ENCODE results near the gene CHCHD3.
A peak's percentile ranks its signal among the peaks of the same experiment; 100 is the strongest.

Gene CHCHD3

DNA sequence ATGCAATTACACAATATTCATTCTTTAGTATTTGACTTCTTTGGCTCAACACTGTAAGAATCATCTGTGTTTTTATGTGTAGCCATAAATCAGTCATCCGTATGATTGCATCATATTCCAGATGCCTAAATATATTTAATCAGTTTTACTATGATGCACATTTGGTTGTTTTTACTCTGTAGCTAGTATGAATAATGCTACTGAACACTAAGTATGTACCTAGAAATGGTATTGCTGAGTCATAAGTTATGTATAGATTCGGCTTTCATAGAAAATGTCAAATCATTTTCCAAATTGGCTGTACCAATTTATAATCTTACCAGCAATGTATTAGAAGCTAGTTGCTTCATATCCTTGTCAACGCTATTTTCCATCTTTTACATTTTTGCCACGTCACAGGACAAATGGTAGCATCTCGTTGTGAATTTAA, 308.3 kb downstream of the CHCHD3 start:
- DNase-seq (ENCODE audit: low spot score), result no peak

DNA sequence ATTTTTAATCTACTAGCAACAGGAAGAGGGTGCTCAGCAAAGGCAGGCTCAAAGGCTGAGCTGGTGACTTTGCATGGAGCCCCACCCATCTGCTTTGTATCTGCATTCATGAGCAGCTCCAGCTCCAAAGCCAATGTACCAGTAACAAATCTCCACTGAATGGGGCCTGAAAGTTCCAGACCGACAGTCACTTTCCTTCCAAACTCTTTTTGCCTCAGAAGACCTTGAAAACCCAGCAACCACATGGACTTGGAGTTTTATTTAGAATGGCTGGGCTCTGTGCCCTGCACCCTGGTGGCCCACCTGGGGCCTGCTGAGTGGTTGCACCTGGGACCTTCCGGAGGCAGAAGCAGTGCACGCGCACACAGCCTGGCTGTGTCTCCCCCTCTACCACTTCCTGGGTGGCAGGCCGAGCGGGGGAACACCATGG, 310.6 kb downstream of the CHCHD3 start:
- DNase-seq (ENCODE audit: low spot score), result peak; percentile 23

DNA sequence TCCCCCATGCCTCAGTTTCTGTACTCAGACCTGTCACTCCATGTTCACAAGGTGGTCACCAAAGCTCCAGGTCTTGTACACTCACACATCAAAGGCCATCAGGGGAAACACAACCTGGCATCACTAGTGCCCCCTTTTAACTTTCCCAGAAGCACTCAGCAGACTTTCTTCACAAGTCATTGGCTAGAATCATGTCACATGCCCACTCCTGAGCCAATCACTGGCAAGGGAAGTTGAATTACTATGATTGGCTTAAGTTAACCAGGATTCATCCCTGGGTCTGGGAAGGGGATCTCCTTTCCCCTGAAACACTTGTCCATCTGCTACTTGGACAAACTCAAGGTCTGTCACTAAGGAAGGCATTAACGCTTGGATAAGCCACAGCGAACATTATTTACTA, 311.8 kb downstream of the CHCHD3 start:
- DNase-seq (ENCODE audit: low spot score), result no peak

DNA sequence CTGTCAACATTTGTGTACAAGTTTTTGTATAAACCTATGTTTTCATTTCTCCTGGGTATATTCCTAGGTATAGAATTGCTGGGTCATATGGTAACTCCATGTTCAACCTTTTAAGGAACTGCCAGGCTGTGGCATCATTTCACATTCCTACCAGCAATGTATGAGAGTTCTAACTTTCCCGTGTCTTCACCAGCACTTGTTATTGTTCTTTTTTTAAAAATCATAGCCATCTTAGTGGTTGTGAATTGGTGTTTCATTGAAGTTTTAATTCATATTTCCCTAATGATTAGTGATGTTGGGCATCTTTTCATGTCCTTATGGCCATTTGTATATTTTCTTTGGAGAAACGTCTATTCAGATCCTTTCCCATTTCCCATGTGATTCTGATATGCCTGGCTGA, 312.6 kb downstream of the CHCHD3 start:
- no peak for DNase-seq (ENCODE audit: low spot score)

DNA sequence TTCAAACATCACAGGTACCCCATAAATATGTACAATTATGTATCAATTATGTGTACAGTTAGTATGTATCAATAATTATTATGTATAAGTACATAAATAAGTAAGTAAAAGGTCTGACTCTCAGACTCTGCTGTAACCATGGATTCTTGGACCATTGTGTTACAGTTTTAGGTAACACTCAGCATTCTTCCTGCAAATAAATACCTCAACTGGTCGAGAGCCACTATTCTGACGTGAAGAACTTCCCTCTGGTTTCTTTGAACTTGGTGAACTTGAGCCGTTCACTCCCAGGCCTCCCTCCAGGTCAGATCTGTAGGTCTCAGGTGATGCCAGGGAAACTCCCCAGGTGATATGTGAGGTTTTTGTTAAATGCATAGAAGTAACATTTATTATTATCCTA, 313.8 kb downstream of the CHCHD3 start:
- no peak for DNase-seq (ENCODE audit: low spot score)

DNA sequence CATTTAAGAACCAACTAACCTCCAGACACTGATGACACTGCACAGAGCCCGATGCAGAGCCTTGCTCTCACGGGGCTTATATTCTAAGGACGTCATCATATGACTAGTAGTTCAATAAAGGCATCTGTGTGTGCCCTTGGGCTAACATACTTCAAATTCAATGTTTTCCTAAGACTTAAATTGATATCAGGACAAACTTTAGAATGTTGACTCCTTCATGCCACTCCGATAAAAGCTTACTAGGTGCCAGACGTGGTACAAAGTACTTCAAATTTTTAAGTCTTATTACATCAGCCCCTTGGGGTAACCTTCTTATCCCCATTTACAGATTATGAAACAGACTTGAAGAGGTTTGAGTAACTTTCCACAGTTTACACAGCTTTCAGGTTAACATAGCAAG, 314.5 kb downstream of the CHCHD3 start:
- no peak for DNase-seq (ENCODE audit: low spot score)

DNA sequence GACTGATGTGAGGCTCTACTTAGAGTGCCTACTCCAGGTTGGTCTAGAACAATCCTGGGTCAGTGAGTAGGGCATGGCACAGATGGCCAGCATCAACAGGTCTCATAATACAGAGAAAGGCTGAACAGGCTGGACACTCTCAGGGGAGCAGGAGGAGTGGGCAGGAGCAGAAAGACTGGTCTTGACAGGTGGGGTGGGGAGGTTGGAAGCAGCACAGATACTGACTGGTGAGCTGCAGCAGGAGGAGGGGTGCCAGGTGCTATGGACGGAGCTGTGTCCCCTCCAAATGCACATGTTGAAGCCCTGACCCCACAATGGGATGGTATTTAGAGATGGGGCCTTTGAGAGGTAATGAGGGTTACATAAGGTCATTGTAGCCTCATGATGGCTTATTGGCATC, 315.2 kb downstream of the CHCHD3 start:
- DNase-seq (ENCODE audit: low spot score), result no peak

DNA sequence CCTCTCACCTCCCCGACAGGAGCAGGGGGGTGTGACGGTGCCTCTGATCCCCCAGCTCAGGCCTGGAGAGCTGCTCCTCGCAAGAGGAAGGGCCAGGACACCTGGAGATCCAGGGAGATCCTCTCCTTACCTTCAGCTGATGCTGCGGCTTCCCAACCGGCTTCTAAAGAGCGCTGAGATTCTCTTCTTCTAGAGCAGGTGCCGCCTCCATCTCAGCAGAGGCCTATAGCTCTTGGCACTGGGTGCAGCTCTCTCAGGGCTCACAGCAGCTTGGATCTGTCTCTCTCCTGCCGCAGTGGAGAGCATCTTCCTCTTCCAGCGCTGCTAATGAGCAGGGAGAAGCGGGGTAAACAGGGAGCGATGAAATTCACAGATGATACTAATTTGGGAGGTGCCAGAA, 316.0 kb downstream of the CHCHD3 start:
- DNase-seq (ENCODE audit: low spot score), result no peak

DNA sequence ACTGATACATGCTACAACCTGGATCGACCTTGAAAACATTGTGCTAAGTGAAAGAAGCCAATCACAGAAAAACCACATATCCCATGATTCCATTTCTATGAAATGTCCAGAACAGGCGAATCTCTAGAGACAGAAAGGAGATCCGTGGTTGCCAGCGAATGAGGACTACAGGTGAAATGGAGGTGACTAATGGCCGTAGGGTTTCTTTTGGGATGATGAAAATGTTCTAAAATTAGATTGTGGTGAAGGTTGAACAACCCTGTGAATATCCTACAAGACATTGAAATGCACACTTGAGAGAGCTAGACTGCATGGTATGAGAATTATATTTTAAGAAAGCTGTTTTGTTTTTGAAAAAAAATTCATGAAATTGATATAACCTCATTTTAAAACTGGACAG, 317.1 kb downstream of the CHCHD3 start:
- DNase-seq (ENCODE audit: low spot score), result no peak

DNA sequence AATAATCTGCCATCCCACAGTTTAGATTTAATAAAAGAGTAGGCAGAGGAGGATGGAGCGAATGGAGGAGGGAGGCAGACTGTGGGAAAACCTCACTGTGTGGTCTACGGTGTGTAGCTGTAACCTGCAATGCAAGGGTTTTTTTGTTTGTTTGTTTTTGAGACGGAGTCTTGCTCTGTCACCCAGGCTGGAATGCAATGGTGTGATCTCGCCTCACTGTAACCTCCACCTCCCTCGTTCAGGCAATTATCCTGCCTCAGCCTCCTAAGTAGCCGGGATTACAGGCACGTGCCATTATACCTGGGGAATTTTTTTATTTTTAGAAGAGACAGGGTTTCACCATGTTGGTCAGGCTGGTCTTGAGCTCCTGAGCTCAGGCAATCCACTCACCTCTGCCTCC, 321.0 kb downstream of the CHCHD3 start:
- DNase-seq (ENCODE audit: low spot score), result no peak

DNA sequence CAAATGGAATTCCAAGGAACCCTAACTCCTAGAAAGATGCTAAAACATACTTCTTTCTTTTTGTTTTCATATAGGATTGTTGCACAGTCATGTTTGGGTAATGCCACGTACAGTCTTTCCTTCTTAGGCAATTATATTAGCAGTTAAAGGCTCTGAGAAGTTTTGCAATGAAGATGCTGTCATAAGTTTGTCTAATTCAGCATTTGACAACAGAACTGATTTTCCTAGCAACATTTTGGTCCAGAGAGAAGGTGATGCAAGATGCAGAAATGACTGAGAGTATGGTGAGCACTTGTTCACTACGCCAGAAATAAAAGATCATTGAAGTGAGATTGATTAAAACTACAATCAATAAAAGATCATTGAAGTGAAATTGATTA, 321.7 kb downstream of the CHCHD3 start:
- DNase-seq (ENCODE audit: low spot score), result no peak

DNA sequence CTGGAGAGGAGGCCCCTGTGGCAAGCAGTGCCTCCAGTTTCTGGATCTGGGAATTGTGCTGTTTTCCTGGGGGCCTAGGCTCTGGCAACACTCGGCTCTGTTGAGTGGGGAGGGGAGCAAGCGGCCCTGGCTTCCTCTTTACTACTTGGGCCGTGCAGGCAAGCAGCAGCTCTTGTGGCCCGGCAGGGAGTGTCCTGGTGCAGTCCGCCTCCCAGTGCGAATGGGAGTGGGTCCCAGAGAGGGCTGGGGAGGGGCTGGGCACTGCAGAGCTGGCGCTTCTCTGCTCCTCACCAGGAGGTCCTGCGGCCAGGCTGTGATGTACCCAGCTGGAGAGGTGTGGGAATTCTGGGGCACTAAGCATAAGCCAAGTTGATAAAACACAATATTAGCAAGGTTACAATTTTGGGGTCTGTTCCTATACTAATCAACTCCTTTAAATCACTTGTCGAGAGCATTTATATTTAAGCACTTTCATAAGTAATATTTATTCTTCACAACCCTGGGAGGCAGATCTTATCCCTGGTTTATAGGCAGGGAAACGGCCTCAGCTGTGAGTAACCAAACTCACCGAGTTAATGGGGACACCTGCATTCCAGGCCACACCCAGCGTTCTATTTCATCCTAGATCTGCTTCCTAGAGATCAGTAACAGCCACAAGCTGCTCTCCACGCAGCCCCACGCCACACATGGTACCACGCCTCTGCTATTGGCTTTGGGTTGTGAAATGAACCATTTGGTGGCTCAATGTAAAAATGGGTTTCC, 322.2 kb downstream of the CHCHD3 start:
- DNase-seq (ENCODE audit: low spot score), result no peak

DNA sequence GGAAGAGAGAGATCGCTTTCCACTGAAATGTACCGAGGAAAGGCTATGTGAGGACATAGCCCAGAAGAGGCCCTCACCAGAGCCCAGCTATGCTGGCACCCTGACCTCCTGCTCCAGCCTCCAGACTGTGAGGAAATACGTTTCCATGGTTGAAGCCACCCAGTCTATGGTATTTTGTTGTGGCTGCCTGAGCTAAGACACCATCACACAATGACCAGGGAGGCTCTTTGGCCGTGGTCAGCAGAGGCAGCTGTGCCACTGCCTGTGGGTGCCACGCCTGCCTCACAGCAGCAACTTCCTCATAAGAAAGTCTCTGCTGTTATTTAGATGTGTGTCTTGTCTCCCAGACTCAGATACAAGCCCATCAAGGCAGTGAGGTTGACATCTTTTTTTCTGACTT, 322.9 kb downstream of the CHCHD3 start:
- no peak for DNase-seq (ENCODE audit: low spot score)

DNA sequence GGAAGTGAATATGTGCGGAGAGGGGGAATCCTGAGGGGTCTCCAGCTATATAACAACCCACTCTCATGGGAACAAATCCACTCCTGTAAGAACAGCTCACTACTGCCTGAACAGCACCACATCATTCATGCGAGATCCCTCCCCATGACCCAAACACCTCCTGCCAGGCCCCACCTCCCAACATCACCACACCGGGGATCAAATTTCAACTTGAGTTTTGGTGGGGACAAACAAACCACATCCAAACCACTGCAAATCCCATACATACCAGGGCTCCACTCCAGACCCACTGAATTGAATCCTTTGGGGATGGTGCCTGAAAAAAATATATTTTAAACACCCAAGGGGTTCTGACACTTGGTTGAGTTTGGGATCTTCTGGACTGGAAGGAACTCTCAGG, 324.1 kb downstream of the CHCHD3 start:
- DNase-seq (ENCODE audit: low spot score), result no peak

DNA sequence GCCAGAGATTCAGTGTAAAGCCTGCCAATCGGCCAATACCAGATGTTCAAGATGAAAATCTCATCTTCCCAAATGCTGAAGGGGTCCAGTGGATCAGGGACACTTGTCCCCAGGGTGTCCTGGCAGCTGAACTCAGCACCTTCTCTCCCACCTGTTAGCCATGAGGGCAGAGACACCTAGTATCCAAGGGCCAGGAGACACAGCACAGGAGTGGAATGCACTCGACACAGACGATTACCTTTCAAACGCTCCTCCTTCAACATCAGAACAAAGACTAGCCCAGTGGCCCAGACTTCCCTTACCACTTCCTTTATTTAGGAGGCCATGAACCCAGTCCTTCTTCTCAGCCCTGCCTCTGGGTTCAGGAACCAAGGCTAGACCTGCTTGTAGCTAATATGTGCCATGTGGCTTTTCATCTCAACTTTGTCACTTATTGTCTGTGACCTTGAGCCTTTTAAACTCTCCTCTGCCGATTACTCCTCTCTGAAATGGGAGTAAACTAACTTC, 325.4 kb downstream of the CHCHD3 start:
- DNase-seq (ENCODE audit: low spot score), result no peak

DNA sequence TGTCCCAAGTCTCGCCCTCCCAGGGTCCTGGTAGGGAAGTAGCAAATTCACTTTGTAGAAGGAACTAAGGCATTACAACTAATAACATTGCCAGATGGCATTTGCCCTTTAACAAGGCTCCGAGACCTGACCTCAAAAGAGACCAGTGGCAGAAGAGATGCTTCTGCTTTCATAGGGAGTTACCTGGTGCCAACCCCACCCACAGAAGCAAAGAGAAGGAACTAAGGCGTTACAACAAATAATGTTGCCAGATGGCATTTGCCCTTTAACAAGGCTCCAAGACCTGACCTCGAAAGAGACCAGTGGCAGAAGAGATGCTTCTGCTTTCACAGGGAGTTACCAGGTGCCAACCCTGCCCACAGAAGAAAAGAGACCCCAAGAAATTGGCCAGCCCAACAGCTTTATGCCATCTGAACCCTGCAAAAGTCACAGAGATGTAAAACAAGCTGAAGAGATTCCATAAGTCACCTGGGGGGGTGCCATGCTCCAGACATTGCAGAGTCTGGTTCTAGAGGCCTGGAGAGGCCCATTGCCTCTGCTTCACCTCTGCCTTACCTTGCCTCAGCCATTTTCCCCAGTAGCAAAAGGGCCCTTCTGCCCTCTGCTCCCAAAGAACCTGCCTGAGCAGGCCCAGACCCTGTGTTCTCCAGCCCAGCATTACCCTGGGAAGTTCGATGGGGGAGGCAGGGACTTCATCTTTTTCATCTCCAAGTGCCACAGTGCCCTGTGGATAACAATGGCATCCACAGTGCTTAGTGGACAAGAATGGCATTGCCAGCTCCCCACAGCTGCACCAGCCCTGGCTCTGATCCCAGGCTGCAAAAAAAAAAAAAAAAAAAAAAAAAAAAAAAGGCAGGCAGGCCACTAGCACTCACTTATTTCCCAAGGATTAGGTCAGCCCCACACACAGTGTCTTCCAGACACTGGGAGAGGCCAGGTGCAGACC, 326.1 kb downstream of the CHCHD3 start:
- DNase-seq (ENCODE audit: low spot score), result no peak

DNA sequence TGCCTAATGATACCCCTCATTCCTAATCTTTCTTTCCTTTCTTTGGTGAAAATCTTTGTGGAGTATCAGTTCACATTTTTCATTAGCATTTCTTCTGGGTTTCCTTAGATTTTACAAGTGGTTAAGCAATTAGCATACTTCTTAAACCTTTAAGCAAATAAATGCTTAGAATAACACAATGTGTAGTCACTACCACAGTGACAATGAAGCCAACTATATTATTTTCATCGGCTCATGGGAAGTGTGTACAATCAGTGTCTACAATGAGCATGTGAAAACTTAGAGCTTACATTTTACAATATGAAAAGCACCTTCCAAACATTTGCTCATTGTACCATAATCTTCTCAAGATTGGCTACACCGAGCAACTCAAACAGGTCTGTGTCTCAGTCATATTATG, 329.5 kb downstream of the CHCHD3 start:
- DNase-seq (ENCODE audit: low spot score), result no peak

DNA sequence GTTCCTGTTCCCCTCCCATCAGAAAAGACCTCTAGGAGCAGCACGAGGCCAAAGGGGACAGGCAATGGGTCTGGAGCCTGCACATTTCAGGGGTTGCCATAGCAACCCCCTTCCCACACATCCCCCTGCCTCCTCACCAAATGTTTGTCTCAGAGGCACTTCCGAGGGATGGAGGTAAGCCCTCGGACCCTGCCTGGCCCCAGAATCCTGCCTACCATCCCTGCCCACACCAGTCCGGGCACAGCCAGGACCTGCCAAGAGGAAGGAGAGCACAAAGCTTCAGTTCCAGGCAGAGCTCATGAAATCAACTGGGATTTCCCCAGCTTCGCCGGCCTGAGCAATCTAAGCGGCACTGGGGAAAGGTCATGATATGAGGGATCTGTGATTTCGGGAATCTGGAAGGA, 330.6 kb downstream of the CHCHD3 start:
- DNase-seq (ENCODE audit: low spot score), result no peak

DNA sequence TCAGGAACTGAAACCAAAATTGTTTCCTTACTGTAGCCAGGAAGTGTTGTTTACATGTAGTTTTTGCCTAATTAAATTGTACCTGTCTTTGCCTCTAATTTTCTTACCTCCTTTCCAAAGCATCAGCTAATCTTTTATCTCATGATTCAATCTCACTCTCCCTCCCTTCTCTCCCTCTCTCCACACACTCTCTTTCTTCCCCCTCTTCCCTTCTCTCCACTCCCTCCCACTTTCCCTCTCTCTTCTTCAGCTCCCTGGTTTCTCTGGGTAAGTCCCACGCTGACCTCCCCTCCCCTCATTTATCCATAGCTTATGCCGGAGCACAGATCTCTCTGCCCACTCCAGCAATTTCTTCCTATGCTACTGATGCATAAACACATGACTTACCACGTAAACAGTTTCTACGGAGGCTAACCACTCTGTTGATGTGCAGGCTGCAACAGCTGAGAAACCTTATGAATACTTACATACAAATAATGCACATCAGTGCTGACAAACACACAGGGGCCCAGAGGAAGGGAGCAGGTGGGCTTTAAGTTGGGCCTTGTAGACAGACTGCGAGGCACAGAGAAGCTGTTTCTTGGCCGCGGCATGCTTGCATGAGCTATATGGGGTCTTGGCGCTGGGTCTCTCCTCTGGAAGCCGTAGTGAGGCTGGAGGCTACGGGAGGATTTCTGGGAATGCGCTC, 331.2 kb downstream of the CHCHD3 start:
- DNase-seq (ENCODE audit: low spot score), result no peak

DNA sequence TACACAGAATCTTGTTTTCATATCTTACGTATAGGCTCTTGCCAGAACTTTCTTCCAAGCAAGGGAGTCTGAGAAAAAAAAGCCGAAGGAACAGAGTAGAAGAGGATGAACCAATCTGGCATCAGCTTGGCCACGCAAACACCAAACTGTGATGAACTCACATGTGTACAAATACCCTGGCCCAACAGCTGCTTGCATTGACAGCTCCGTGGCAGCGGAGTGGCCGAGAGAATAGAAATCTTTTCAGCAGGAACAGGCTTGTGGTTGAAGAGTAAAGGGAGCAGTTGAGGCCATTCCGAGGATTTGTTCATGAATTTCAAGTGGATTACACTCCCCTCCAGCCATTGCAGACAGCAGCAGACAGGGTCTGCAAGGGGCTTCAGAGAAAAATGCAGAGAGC, 331.8 kb downstream of the CHCHD3 start:
- DNase-seq (ENCODE audit: low spot score), result no peak

DNA sequence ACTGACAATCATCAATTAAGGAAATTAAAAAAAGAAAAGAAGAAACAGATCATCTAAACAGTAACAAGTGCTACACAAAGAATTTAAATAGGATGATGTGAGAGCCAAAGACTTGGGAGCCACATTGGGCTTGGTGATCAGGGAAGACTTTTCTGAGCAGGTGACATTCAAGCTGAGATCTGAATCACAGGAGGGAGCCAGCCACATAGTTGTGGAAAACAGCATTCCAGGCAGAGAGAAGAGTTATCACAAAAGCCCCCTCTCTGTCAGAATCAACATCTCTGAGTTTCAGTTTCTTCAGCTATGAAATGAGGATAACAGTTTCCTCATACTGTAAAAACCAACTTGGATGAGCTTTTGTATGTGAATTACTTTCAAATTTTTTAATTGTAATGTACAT, 336.4 kb downstream of the CHCHD3 start:
- DNase-seq (ENCODE audit: low spot score), result no peak

DNA sequence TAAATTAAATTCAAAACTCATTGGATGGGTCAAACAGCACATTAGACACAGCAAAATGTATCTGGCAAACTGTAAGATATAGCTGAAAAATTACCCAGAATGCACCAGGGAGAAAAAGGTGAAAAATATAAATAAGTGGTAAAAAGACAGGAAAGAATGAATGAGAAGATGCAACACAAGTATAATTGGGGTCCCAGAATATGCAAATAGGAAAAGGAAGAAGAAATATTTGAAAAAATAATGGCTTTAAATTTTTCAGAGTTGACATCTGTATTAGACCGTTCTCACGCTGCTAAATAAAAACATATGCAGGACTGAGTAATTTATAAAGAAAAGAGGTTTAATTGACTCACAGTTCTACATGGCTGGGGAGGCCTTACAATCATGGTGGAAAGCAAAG, 337.9 kb downstream of the CHCHD3 start:
- DNase-seq (ENCODE audit: low spot score), result no peak

DNA sequence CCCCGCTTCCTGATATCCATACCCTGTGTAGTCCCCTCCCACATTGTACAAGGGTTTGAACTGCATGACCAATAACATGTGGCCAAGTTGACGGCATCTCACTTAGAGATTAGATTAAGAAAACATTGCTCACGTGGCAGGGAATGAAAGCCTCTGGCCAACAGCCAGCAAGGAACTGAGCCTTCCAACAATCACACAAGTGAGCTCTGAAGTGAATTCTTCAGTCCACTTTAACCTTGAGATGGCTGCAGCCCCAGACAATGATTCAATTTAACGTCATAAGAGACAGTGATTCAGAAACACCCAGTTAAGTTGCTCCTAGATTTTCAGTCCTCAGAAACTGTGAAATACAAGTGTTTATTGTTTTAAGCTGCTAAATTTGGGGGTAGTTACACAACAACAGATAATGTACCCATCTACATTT, 339.7 kb downstream of the CHCHD3 start:
- DNase-seq (ENCODE audit: low spot score), result no peak

Data from CD4-positive, alpha-beta T cell treated with Interleukin-15 for 4 hours (primary cell).